SH-SY5Y (cell line): Measurements from ENCODE around the gene ESPL1.

Experiments
- GATA2 ChIP-seq: IDR thresholded peaks from 2 replicates; pipeline ENCODE4 v1.6.1; 2011; ENCODE audit warnings: mild to moderate bottlenecking, low read depth, low read length
- GATA3 ChIP-seq: IDR thresholded peaks from 2 replicates; pipeline ENCODE4 v1.6.1; 2011; ENCODE audit warnings: low read depth, mild to moderate bottlenecking, low read length, moderate library complexity

- no peak for TF ChIP-seq GATA3
- TF ChIP-seq GATA2: no peak
Observed at GRCh38 chr12:53306826-53307225, 38.7 kb downstream of the ESPL1 start.
